Measurements from ENCODE around the gene TICRR. TPM values are rescaled to one million over a fixed set of nuclear protein-coding genes. Genes with fewer than 3 reads are reported as not detected.
"Not testable (repeated sequence)": the region's sequence is repeated elsewhere in the genome, so short reads cannot be mapped to it uniquely, and the experiment has no call there.

Gene TICRR
- polyA plus RNA-seq, 2 donors, result 4.4 to 6.6 TPM

DNA sequence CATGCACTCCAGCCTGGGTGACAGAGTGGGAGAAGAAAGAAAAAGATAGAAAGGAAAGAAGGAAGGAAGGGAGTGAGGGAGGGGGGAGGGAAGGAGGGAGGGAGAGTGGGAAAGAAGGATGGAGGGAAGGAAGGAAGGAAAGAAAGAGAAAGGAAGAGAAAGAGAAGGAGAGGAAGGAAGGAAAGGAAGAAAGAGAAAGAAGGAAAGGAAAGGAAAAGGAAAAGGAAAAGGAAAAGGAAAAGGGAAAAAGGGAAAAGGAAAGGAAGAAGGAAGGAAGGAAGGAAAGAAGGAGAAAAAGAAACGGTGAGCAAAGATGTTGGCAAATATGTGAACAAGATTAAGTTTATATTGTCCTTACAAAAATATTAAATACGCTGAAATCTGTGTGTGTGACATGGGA lies 36.2 kb upstream of the TICRR start:
- H3K4me3 ChIP-seq (ENCODE audit: low read depth in 1 of 2, low read length in 2 of 2), result no peak overlapping the region
- no peaks in the 10 kb centered on the region for H3K9me3 ChIP-seq (ENCODE audit: control insufficient read depth in 2 of 2, insufficient read depth in 1 of 2, low read depth in 1 of 2, low read length in 1 of 2)
- no peaks in the 10 kb centered on the region for H3K27me3 ChIP-seq (ENCODE audit: control insufficient read depth in 1 of 2, insufficient read depth in 2 of 2, low read length in 2 of 2)
- WGBS, 2 donors, result 80% methylated on average over 2 of the region's 2 CpGs
- no peak overlapping the region for H3K27ac ChIP-seq (ENCODE audit: low read depth in 2 of 2, low read length in 1 of 2)
- H3K4me1 ChIP-seq (ENCODE audit: control insufficient read depth in 2 of 2, insufficient read depth in 2 of 2, low read length in 1 of 2), result peaks cover 0 to 7% of the 10 kb centered on the region in 2 donors
- H3K36me3 ChIP-seq (ENCODE audit: control insufficient read depth in 2 of 2, insufficient read depth in 2 of 2, low read length in 1 of 2), result no peaks in the 10 kb centered on the region

DNA sequence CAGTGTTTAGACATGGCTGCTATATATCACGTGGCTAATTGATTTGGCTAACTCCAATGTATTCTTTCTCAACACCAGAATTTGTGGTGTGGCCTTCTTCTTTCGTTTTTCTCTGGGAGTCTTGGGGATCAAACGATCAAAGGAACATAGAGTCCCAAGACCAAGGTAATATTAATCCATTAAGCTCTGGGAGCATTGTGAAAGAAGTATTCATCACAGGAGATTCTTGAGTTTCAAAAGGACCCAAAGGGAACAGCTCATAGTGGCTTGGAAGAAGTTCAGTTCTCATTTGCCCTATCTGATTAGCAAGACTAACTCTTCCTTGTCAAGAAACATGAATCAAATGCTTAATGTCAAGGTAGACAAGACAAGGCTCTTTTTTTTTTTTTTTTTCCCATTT lies 32.9 kb upstream of the TICRR start:
- Histone ChIP-seq H3K4me1 (ENCODE audit: control insufficient read depth in 2 of 2, insufficient read depth in 2 of 2, low read length in 1 of 2) (peaks cover 0 to 12% of the 10 kb centered on the region in 2 donors), H3K27ac (ENCODE audit: low read depth in 2 of 2, low read length in 1 of 2) (peak overlapping the region; percentile 94 to 97), H3K9me3 (ENCODE audit: control insufficient read depth in 2 of 2, insufficient read depth in 1 of 2, low read depth in 1 of 2, low read length in 1 of 2) (no peaks in the 10 kb centered on the region), H3K27me3 (ENCODE audit: control insufficient read depth in 1 of 2, insufficient read depth in 2 of 2, low read length in 2 of 2) (no peaks in the 10 kb centered on the region), H3K4me3 (ENCODE audit: low read depth in 1 of 2, low read length in 2 of 2) (no peak overlapping the region), H3K36me3 (ENCODE audit: control insufficient read depth in 2 of 2, insufficient read depth in 2 of 2, low read length in 1 of 2) (no peaks in the 10 kb centered on the region)
- WGBS, 2 donors, result 40 to 48% methylated on average over 3 of the region's 3 CpGs

DNA sequence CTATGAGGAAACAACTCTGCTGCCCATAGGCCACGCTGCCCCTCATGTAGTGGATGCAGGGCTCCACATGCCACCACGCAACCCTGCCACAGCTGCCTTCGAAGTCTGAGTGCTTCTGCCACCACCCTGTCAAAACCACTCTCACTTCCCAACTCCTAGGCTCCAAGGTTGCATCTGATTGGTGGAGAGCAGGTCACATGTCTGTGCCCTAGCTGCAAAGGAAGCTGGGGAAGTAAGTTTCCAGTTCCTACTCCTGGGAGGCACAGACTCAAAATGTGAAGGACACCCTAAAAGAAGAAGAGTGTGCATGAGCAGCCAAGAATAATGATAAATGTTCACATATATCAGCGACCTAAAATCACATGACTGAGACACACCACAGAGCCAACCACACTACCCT lies 31.9 kb upstream of the TICRR start:
- peak overlapping the region; percentile 92 to 94 for H3K27ac ChIP-seq (ENCODE audit: low read depth in 2 of 2, low read length in 1 of 2)
- 77 to 83% methylated on average over 4 of the region's 4 CpGs for WGBS, 2 donors
- no peaks in the 10 kb centered on the region for H3K9me3 ChIP-seq (ENCODE audit: control insufficient read depth in 2 of 2, insufficient read depth in 1 of 2, low read depth in 1 of 2, low read length in 1 of 2)
- no peak overlapping the region for H3K4me3 ChIP-seq (ENCODE audit: low read depth in 1 of 2, low read length in 2 of 2)
- no peaks in the 10 kb centered on the region for H3K36me3 ChIP-seq (ENCODE audit: control insufficient read depth in 2 of 2, insufficient read depth in 2 of 2, low read length in 1 of 2)
- H3K27me3 ChIP-seq (ENCODE audit: control insufficient read depth in 1 of 2, insufficient read depth in 2 of 2, low read length in 2 of 2), result no peaks in the 10 kb centered on the region
- peaks cover 0 to 12% of the 10 kb centered on the region in 2 donors for H3K4me1 ChIP-seq (ENCODE audit: control insufficient read depth in 2 of 2, insufficient read depth in 2 of 2, low read length in 1 of 2)

DNA sequence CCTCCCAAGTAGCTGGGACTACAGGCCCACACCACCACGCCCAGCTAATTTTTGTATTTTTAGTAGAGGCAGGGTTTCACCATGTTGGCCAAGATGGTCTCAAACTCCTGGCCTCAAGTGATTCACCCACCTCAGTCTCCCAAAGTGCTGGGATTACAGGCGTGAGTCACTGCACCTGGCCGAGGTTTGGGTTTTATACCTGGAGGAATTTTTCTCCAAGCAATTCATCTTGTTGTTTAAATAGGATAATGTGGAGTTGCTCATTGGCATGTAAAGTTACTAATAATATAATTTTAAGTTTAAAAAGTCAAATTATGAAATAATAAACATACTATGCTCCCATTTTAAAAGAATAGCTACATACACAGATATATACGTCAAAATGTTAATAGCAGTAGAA lies 26.1 kb upstream of the TICRR start:
- not testable (repeated sequence) for H3K27me3 ChIP-seq (ENCODE audit: control insufficient read depth in 1 of 2, insufficient read depth in 2 of 2, low read length in 2 of 2); H3K36me3 ChIP-seq (ENCODE audit: control insufficient read depth in 2 of 2, insufficient read depth in 2 of 2, low read length in 1 of 2); H3K4me3 ChIP-seq (ENCODE audit: low read depth in 1 of 2, low read length in 2 of 2); H3K9me3 ChIP-seq (ENCODE audit: control insufficient read depth in 2 of 2, insufficient read depth in 1 of 2, low read depth in 1 of 2, low read length in 1 of 2); H3K4me1 ChIP-seq (ENCODE audit: control insufficient read depth in 2 of 2, insufficient read depth in 2 of 2, low read length in 1 of 2)
- 57 to 59% methylated on average over 4 of the region's 4 CpGs for WGBS, 2 donors
- peak overlapping the region in 1 of 2 donors; percentile 72 for H3K27ac ChIP-seq (ENCODE audit: low read depth in 2 of 2, low read length in 1 of 2)

DNA sequence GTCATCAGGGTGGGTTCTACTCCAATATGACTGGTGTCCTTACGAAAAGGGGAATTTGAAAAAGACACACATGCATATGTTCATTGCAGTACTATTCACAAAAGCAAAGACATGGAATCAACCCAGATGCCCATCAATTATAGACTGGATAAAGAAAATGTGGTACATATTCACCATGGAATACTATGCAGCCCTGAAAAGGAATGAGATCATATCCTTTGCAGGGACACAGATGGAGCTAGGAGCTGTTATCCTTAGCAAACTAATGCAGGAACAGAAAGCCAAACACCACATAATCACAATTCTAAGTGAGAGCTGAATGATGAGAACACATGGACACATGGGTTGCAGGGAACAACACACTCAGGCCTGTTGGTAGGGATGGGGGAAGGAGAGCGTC lies 24.8 kb upstream of the TICRR start:
- Histone ChIP-seq H3K27me3 (ENCODE audit: control insufficient read depth in 1 of 2, insufficient read depth in 2 of 2, low read length in 2 of 2) (no peaks in the 10 kb centered on the region), H3K4me1 (ENCODE audit: control insufficient read depth in 2 of 2, insufficient read depth in 2 of 2, low read length in 1 of 2) (peaks cover 0 to 7% of the 10 kb centered on the region in 2 donors), H3K36me3 (ENCODE audit: control insufficient read depth in 2 of 2, insufficient read depth in 2 of 2, low read length in 1 of 2) (no peaks in the 10 kb centered on the region), H3K27ac (ENCODE audit: low read depth in 2 of 2, low read length in 1 of 2) (peak overlapping the region in 1 of 2 donors; percentile 82), H3K9me3 (ENCODE audit: control insufficient read depth in 2 of 2, insufficient read depth in 1 of 2, low read depth in 1 of 2, low read length in 1 of 2) (no peaks in the 10 kb centered on the region), H3K4me3 (ENCODE audit: low read depth in 1 of 2, low read length in 2 of 2) (no peak overlapping the region)
- WGBS, 2 donors, result 48 to 57% methylated on average over 2 of the region's 2 CpGs

DNA sequence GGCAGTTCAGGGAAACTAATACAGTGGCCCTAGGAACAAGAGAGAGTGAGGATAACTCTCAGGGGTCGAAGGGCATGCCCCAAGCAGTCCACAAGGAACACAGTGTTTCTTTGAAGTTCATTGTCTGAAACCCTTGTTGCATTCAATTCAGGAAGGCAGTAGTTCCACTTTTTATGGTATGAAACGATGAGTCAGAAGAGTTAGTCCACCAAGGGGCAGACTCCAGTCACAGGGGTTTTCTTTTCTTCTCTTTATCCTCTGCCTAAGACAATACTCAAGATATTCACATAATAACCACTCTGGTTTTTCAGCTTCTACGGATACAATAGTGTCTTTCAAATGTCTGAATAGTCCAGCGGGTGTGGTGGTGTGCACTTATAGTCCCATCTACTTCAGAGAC lies 23.7 kb upstream of the TICRR start:
- no peaks in the 10 kb centered on the region for H3K36me3 ChIP-seq (ENCODE audit: control insufficient read depth in 2 of 2, insufficient read depth in 2 of 2, low read length in 1 of 2)
- H3K27me3 ChIP-seq (ENCODE audit: control insufficient read depth in 1 of 2, insufficient read depth in 2 of 2, low read length in 2 of 2), result no peaks in the 10 kb centered on the region
- H3K4me3 ChIP-seq (ENCODE audit: low read depth in 1 of 2, low read length in 2 of 2), result no peak overlapping the region
- H3K4me1 ChIP-seq (ENCODE audit: control insufficient read depth in 2 of 2, insufficient read depth in 2 of 2, low read length in 1 of 2), result peaks cover 0 to 3% of the 10 kb centered on the region in 2 donors
- H3K27ac ChIP-seq (ENCODE audit: low read depth in 2 of 2, low read length in 1 of 2), result peak overlapping the region; percentile 65 to 82
- H3K9me3 ChIP-seq (ENCODE audit: control insufficient read depth in 2 of 2, insufficient read depth in 1 of 2, low read depth in 1 of 2, low read length in 1 of 2), result no peaks in the 10 kb centered on the region
- 48 to 52% methylated on average over 4 of the region's 4 CpGs for WGBS, 2 donors

DNA sequence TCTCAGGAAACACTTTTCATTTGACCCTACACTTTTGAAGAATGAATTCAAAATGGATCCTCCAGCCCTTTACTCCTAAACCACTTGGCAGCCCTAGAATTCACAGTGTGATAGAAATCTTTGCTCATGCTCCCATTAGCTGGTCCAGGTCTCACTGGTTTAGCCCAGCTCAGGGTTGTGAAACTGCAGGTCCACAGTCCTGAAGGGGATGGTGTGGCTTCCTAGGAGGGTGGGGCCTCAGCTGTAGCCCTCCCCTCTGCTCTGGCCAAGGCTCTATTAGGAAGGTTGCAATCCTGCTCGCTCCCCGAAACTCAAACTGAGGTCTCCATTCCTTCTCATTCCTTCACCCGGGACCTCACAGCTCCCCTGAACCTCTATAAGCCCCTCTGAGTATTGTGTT lies 21.6 kb upstream of the TICRR start:
- Histone ChIP-seq H3K9me3 (ENCODE audit: control insufficient read depth in 2 of 2, insufficient read depth in 1 of 2, low read depth in 1 of 2, low read length in 1 of 2) (no peaks in the 10 kb centered on the region), H3K36me3 (ENCODE audit: control insufficient read depth in 2 of 2, insufficient read depth in 2 of 2, low read length in 1 of 2) (no peaks in the 10 kb centered on the region), H3K27ac (ENCODE audit: low read depth in 2 of 2, low read length in 1 of 2) (no peak overlapping the region), H3K4me1 (ENCODE audit: control insufficient read depth in 2 of 2, insufficient read depth in 2 of 2, low read length in 1 of 2) (peaks cover 0 to 3% of the 10 kb centered on the region in 2 donors), H3K27me3 (ENCODE audit: control insufficient read depth in 1 of 2, insufficient read depth in 2 of 2, low read length in 2 of 2) (no peaks in the 10 kb centered on the region), H3K4me3 (ENCODE audit: low read depth in 1 of 2, low read length in 2 of 2) (no peak overlapping the region)
- WGBS, 2 donors, result 98% methylated on average over 3 of the region's 3 CpGs

DNA sequence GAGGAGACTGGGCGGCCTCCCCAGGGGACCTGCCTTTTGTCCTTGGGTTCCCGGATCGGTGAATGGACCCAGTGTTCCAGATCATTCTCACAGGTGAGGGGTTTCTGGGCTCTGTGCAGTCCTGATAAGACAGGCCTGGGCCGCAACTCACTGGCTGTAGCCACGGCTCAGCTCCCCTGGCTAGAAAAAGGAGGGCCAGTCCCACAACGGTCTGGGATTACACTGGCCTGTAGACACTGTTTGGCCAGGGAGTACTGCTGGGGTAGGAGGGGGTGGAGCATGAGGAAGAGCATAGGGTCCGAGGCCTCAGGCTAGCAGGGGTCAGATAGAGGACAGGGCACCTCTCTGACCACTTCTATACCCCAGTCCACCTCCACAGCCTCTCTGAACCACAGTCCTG lies 21.0 kb upstream of the TICRR start:
- no peak overlapping the region for H3K27ac ChIP-seq (ENCODE audit: low read depth in 2 of 2, low read length in 1 of 2)
- WGBS, 2 donors, result 71 to 75% methylated on average over 7 of the region's 7 CpGs
- H3K27me3 ChIP-seq (ENCODE audit: control insufficient read depth in 1 of 2, insufficient read depth in 2 of 2, low read length in 2 of 2), result no peaks in the 10 kb centered on the region
- no peaks in the 10 kb centered on the region for H3K36me3 ChIP-seq (ENCODE audit: control insufficient read depth in 2 of 2, insufficient read depth in 2 of 2, low read length in 1 of 2)
- no peaks in the 10 kb centered on the region for H3K9me3 ChIP-seq (ENCODE audit: control insufficient read depth in 2 of 2, insufficient read depth in 1 of 2, low read depth in 1 of 2, low read length in 1 of 2)
- H3K4me1 ChIP-seq (ENCODE audit: control insufficient read depth in 2 of 2, insufficient read depth in 2 of 2, low read length in 1 of 2), result peaks cover 0 to 3% of the 10 kb centered on the region in 2 donors
- H3K4me3 ChIP-seq (ENCODE audit: low read depth in 1 of 2, low read length in 2 of 2), result no peak overlapping the region

DNA sequence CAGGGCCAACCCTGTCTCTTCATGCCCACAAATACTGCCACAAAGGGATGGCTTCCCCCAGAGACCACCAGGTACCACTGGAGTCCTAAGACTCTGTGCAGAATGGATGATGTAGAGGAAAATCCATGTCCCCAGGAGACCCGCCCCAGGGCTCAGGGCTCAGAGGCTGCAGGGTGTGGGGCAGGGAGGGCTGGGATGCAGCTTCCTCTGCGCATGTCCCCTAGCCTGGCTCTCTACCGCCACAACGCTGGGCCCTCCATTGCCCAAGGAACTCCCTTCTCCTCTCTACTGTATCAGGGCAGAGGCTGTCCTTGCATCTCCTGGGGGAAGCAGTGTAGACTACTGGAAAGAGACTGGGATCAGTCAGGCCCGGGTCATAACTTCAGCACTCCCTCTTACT lies 19.5 kb upstream of the TICRR start:
- Histone ChIP-seq H3K4me3 (ENCODE audit: low read depth in 1 of 2, low read length in 2 of 2) (no peak overlapping the region), H3K9me3 (ENCODE audit: control insufficient read depth in 2 of 2, insufficient read depth in 1 of 2, low read depth in 1 of 2, low read length in 1 of 2) (no peaks in the 10 kb centered on the region), H3K4me1 (ENCODE audit: control insufficient read depth in 2 of 2, insufficient read depth in 2 of 2, low read length in 1 of 2) (peaks cover 0 to 3% of the 10 kb centered on the region in 2 donors), H3K27me3 (ENCODE audit: control insufficient read depth in 1 of 2, insufficient read depth in 2 of 2, low read length in 2 of 2) (no peaks in the 10 kb centered on the region), H3K27ac (ENCODE audit: low read depth in 2 of 2, low read length in 1 of 2) (peak overlapping the region in 1 of 2 donors; percentile 38), H3K36me3 (ENCODE audit: control insufficient read depth in 2 of 2, insufficient read depth in 2 of 2, low read length in 1 of 2) (no peaks in the 10 kb centered on the region)
- 75 to 77% methylated on average over 5 of the region's 5 CpGs for WGBS, 2 donors

DNA sequence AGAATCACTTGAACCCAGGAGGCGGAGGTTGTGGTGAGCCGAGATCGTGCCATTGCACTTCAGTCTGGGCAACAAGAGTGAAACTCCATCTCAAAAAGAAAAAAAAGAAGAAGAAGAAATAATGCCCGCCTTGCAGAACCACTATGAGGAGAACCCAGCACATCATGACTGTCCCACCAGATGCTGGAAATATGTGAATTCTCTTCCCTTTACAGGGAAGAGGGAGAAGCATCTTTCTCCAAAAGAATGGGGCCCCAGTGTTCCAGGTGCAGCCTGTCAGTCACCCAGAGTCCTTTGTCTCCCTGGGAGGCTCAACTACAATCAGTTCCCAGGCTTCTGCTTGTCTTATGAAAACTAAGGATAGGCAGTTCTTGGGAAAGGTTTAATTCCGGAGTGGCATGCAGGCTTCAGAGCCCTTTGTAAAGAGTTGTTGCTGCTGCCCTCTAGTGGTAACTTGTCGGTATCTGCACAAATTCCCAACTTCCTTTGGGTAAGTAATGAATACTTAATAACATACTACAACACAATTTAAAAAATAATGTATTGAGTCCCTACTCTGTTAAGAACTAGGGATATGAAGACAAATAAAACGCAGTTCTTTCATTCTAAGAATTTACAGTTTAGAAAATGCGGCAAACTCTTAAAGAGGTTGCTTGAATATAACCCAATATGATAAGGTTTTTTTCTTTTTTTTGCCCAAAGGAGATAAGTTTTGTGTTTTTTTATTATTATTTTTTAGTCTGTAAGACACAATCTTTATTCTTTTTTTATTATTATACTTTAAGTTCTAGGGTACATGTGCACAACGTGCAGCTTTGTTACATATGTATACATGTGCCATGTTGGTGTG lies 18.6 kb upstream of the TICRR start:
- Histone ChIP-seq H3K4me3 (ENCODE audit: low read depth in 1 of 2, low read length in 2 of 2) (no peak overlapping the region), H3K36me3 (ENCODE audit: control insufficient read depth in 2 of 2, insufficient read depth in 2 of 2, low read length in 1 of 2) (no peaks in the 10 kb centered on the region), H3K9me3 (ENCODE audit: control insufficient read depth in 2 of 2, insufficient read depth in 1 of 2, low read depth in 1 of 2, low read length in 1 of 2) (no peaks in the 10 kb centered on the region), H3K27ac (ENCODE audit: low read depth in 2 of 2, low read length in 1 of 2) (peak overlapping the region; percentile 25 to 79), H3K27me3 (ENCODE audit: control insufficient read depth in 1 of 2, insufficient read depth in 2 of 2, low read length in 2 of 2) (no peaks in the 10 kb centered on the region), H3K4me1 (ENCODE audit: control insufficient read depth in 2 of 2, insufficient read depth in 2 of 2, low read length in 1 of 2) (peaks cover 0 to 3% of the 10 kb centered on the region in 2 donors)
- WGBS, 2 donors, result 46 to 47% methylated on average over 9 of the region's 9 CpGs
